H1 (cell line): ENCODE measurements around the gene SMAD7. TPM values are rescaled to one million over a fixed set of nuclear protein-coding genes. Genes with fewer than 3 reads are reported as not detected.

Source experiments
- CTCF ChIA-PET: fragments of 300-600 bp; sonication (Branson Sonifier 250); formaldehyde crosslinking; loops from one replicate; lab custom pipeline; 2021; ENCODE audit not compliant: partially characterized antibody; lab: Charles Lee
- POLR2A ChIA-PET: fragments of 300-600 bp; sonication (Branson Sonifier 250); formaldehyde crosslinking; loops from one replicate; lab custom pipeline; 2021; ENCODE audit warnings: inconsistent platforms; ENCODE audit not compliant: partially characterized antibody; lab: Charles Lee
- DNase-seq, 2 experiments: peaks; one replicate each; pipeline versions ENCODE4 v3.0.0 to v3.0.0-alpha.2; 2010 to 2022; ENCODE audit warnings: low spot score in 2 of 2, low read depth in 1 of 2, mixed read lengths in 1 of 2
- FAIRE-seq: peaks from 2 replicates; lab custom pipeline; 2011; peaks lifted over from hg19 to GRCh38; lab: Jason Lieb, UNC
- H2AFZ ChIP-seq: 2 replicates; pipeline ENCODE4 v1.8.1; 2012; ENCODE audit warnings: low read length, inconsistent platforms
- H2AK5ac ChIP-seq: 2 replicates; pipeline ENCODE4 v1.6.1; 2013; ENCODE audit warnings: low read depth, low read length
- H2BK120ac ChIP-seq: replicated peaks from 2 replicates; pipeline ENCODE3; 2013; ENCODE audit warnings: low read depth, low read length, inconsistent platforms
- H2BK12ac ChIP-seq: 2 replicates; pipeline ENCODE4 v1.6.1; 2013; ENCODE audit warnings: low read depth, low read length
- H2BK15ac ChIP-seq: 2 replicates; pipeline ENCODE4 v1.6.1; 2013; ENCODE audit warnings: low read length
- H2BK20ac ChIP-seq: 2 replicates; pipeline ENCODE4 v1.6.1; 2013; ENCODE audit warnings: low read length
- H2BK5ac ChIP-seq: 2 replicates; pipeline ENCODE4 v1.6.1; 2013; ENCODE audit warnings: low read depth, low read length
- H3K14ac ChIP-seq: 2 replicates; pipeline ENCODE4 v1.6.1; 2013; ENCODE audit warnings: inconsistent platforms; ENCODE audit not compliant: insufficient read length
- H3K18ac ChIP-seq: 2 replicates; pipeline ENCODE4 v1.6.1; 2013; ENCODE audit warnings: low read length; ENCODE audit errors: extremely low read depth
- H3K23ac ChIP-seq: 2 replicates; pipeline ENCODE4 v1.6.1; 2013; ENCODE audit warnings: inconsistent platforms; ENCODE audit not compliant: insufficient read length
- H3K23me2 ChIP-seq: 2 replicates; pipeline ENCODE4 v1.6.1; 2013; ENCODE audit warnings: low read depth, low read length
- H3K27ac ChIP-seq: 2 replicates; pipeline ENCODE4 v1.6.1; 2011; ENCODE audit warnings: low read depth, low read length, inconsistent platforms
- H3K27me3 ChIP-seq, 4 experiments: replicated peaks in 1 of 4; 1 replicate in 1 of 4; 2 replicates in 3 of 4; pipeline versions ENCODE4 v1.6.1 to v1.8.1; 2011 to 2013; ENCODE audit warnings: low read length in 3 of 4, mild to moderate bottlenecking in 3 of 4, inconsistent platforms in 2 of 4, mixed read lengths in 2 of 4, moderate library complexity in 1 of 4; ENCODE audit not compliant: control insufficient read depth in 3 of 4, insufficient read depth in 3 of 4; ENCODE audit errors: extremely low read depth in 1 of 4
- H3K36me3 ChIP-seq, 4 experiments: 2 replicates each; pipeline versions ENCODE4 v1.6.1 to v1.8.1; 2011 to 2013; ENCODE audit warnings: mild to moderate bottlenecking in 4 of 4, low read length in 3 of 4, moderate library complexity in 2 of 4, control low read depth in 1 of 4, inconsistent platforms in 1 of 4; ENCODE audit not compliant: insufficient read depth in 4 of 4, control insufficient read depth in 2 of 4
- H3K4ac ChIP-seq: replicated peaks from 2 replicates; pipeline ENCODE3; 2013; ENCODE audit warnings: low read length, low read depth, mixed read lengths, inconsistent platforms; ENCODE audit not compliant: insufficient read length
- H3K4me1 ChIP-seq, 4 experiments: replicated peaks in 1 of 4; 1 replicate in 1 of 4; 2 replicates in 3 of 4; pipeline versions ENCODE4 v1.6.1 to v1.8.1; 2011 to 2013; ENCODE audit warnings: low read length in 3 of 4, inconsistent platforms in 2 of 4, mixed read lengths in 1 of 4; ENCODE audit not compliant: insufficient read depth in 4 of 4, control insufficient read depth in 3 of 4
- H3K4me2 ChIP-seq, 2 experiments: 2 replicates each; pipeline versions ENCODE4 v1.6.1 to v1.8.1; 2011 to 2013; ENCODE audit warnings: low read depth in 2 of 2, low read length in 2 of 2, control low read depth in 1 of 2, inconsistent platforms in 1 of 2, mild to moderate bottlenecking in 1 of 2; ENCODE audit not compliant: insufficient read depth in 1 of 2
- H3K4me3 ChIP-seq, 4 experiments: fragments of 200-600, 300-600 bp in 1 of 4; sonication (generic), shearing (Covaris generic), sonication (Bioruptor Twin) in 1 of 4; 2 replicates each; pipeline versions ENCODE4 v1.5.1 to v1.8.1; 2011 to 2016; ENCODE audit warnings: low read length in 4 of 4, low read depth in 3 of 4, control low read depth in 2 of 4, inconsistent platforms in 2 of 4, mild to moderate bottlenecking in 2 of 4, mixed read lengths in 1 of 4, moderate library complexity in 1 of 4; ENCODE audit not compliant: insufficient read depth in 2 of 4; ENCODE audit errors: extremely low read depth in 1 of 4
- H3K56ac ChIP-seq: replicated peaks from 2 replicates; pipeline ENCODE3; 2013; ENCODE audit warnings: low read depth, mild to moderate bottlenecking, mixed read lengths, low read length, inconsistent platforms; ENCODE audit not compliant: insufficient read length
- H3K79me1 ChIP-seq: 2 replicates; pipeline ENCODE4 v1.6.1; 2013; ENCODE audit warnings: low read depth, low read length, control low read depth
- H3K79me2 ChIP-seq, 2 experiments: 2 replicates each; pipeline versions ENCODE4 v1.6.1 to v1.8.1; 2012 to 2013; ENCODE audit warnings: low read length in 2 of 2, mild to moderate bottlenecking in 2 of 2, inconsistent platforms in 1 of 2; ENCODE audit not compliant: insufficient read depth in 2 of 2, control insufficient read depth in 1 of 2
- H3K9ac ChIP-seq, 4 experiments: replicated peaks in 1 of 4; 1 replicate in 1 of 4; 2 replicates in 3 of 4; pipeline versions ENCODE4 v1.6.1 to v1.8.1; 2011 to 2013; ENCODE audit warnings: low read depth in 3 of 4, low read length in 3 of 4, control low read depth in 2 of 4, mild to moderate bottlenecking in 2 of 4, moderate library complexity in 2 of 4, inconsistent platforms in 1 of 4; ENCODE audit errors: extremely low read depth in 1 of 4
- H3K9me3 ChIP-seq, 2 experiments: 2 replicates each; pipeline versions ENCODE4 v1.6.1 to v1.8.1; 2012 to 2013; ENCODE audit warnings: mild to moderate bottlenecking in 2 of 2, moderate library complexity in 2 of 2, control low read depth in 1 of 2, inconsistent platforms in 1 of 2, low read depth in 1 of 2, low read length in 1 of 2, mixed read lengths in 1 of 2; ENCODE audit not compliant: insufficient read depth in 2 of 2
- H4K20me1 ChIP-seq, 2 experiments: replicated peaks in 1 of 2; 2 replicates each; pipeline versions ENCODE3 to v1.8.1; 2011 to 2013; ENCODE audit warnings: inconsistent platforms in 2 of 2, low read length in 2 of 2, mild to moderate bottlenecking in 1 of 2; ENCODE audit not compliant: insufficient read depth in 2 of 2, control insufficient read depth in 1 of 2
- H4K5ac ChIP-seq: 2 replicates; pipeline ENCODE4 v1.6.1; 2013; ENCODE audit warnings: low read length, low read depth, mixed read lengths, inconsistent platforms; ENCODE audit not compliant: insufficient read length
- H4K8ac ChIP-seq: 2 replicates; pipeline ENCODE4 v1.8.0; 2013; ENCODE audit warnings: mild to moderate bottlenecking, moderate library complexity, low read length, inconsistent platforms; ENCODE audit not compliant: insufficient read depth; ENCODE audit errors: extremely low read depth
- H4K91ac ChIP-seq: replicated peaks from 2 replicates; pipeline ENCODE3; 2013; ENCODE audit warnings: low read length, mixed read lengths, inconsistent platforms; ENCODE audit not compliant: insufficient read length
- EZH2 ChIP-seq: fragments of 200-600 bp; sonication (generic); IDR thresholded peaks from 2 replicates; pipeline ENCODE4 v1.7.1; 2012; ENCODE audit warnings: low read depth, mild to moderate bottlenecking, moderate library complexity, low read length, inconsistent platforms; ENCODE audit not compliant: severe bottlenecking
- FOSL1 ChIP-seq: IDR thresholded peaks from 2 replicates; pipeline ENCODE4 v1.6.1; 2011; ENCODE audit warnings: mild to moderate bottlenecking, low read depth, low read length, moderate library complexity; ENCODE audit not compliant: insufficient read depth
- JUND ChIP-seq: IDR thresholded peaks from 2 replicates; pipeline ENCODE4 v1.6.1; 2011; ENCODE audit warnings: mild to moderate bottlenecking, improper control_type of control experiment, low read length
- PHF8 ChIP-seq: fragments of 200-600 bp; sonication (generic); conservative IDR thresholded peaks from 2 replicates; pipeline ENCODE4 v1.7.1; 2012; ENCODE audit warnings: low read depth, mild to moderate bottlenecking, inconsistent platforms, low read length, moderate library complexity
- POU5F1 ChIP-seq: IDR thresholded peaks from 2 replicates; pipeline ENCODE4 v1.6.1; 2011; ENCODE audit warnings: low read depth, mild to moderate bottlenecking, low read length, moderate library complexity
- RBBP5 ChIP-seq: IDR thresholded peaks from 2 replicates; pipeline ENCODE4 v1.7.1; 2012; ENCODE audit warnings: low read depth, mild to moderate bottlenecking, inconsistent platforms, low read length, moderate library complexity, borderline replicate concordance
- RFX5 ChIP-seq: IDR thresholded peaks from 2 replicates; pipeline ENCODE4 v1.6.1; 2011; ENCODE audit warnings: low read depth, low read length, improper control_type of control experiment, borderline replicate concordance
- SAP30 ChIP-seq: fragments of 300-600 bp; sonication (generic); IDR thresholded peaks from 2 replicates; pipeline ENCODE4 v1.7.1; 2012; ENCODE audit warnings: low read length, moderate library complexity, mild to moderate bottlenecking, inconsistent platforms; ENCODE audit not compliant: insufficient read depth, insufficient replicate concordance
- SIRT6 ChIP-seq: IDR thresholded peaks from one replicate; pipeline ENCODE4 v1.7.1; 2012; ENCODE audit warnings: low read length, inconsistent platforms
- SIX5 ChIP-seq: IDR thresholded peaks from 2 replicates; pipeline ENCODE4 v1.6.1; 2011; ENCODE audit warnings: mild to moderate bottlenecking, low read depth, low read length
- SUZ12 ChIP-seq: fragments of 200-600 bp; sonication (generic); IDR thresholded peaks from 2 replicates; pipeline ENCODE4 v1.6.1; 2012; ENCODE audit warnings: mild to moderate bottlenecking, inconsistent platforms, low read length, moderate library complexity, mixed read lengths
- YY1 ChIP-seq: IDR thresholded peaks from 2 replicates; pipeline ENCODE4 v1.6.1; 2011; ENCODE audit warnings: low read depth, mild to moderate bottlenecking, low read length
- WGBS, 2 experiments: shearing (Covaris generic) in 1 of 2; methylation state at CpG; one replicate each; pipeline versions ENCODE4 v1.1.6 to v1.1.7; 2013 to 2015; ENCODE audit warnings: low lambda C conversion rate in 2 of 2, mixed read lengths in 2 of 2, inconsistent platforms in 1 of 2, low coverage in 1 of 2, missing lambda C conversion rate in 1 of 2; ENCODE audit not compliant: insufficient replicate concordance in 2 of 2, insufficient coverage in 1 of 2, insufficient read length in 1 of 2; ENCODE audit errors: extremely low coverage in 1 of 2, missing lambda C conversion rate in 1 of 2; 5-methylcytosine and 5-hydroxymethylcytosine counted together
- polyA plus RNA-seq, 7 experiments: library from polyadenylated mRNA; depleted of rRNA in 3 of 7; stranded (reverse) in 5 of 7; unstranded in 2 of 7; fragments of >200 nt in 5 of 7; fragments of 200-250 nt in 2 of 7; gene quantifications; 1 replicate in 5 of 7; 2 replicates in 1 of 7; 4 replicates in 1 of 7; pipeline versions ENCODE4 v1.2.1 to v1.2.3, GENCODE V29; 2011 to 2013; ENCODE audit warnings: missing spikeins in 2 of 7, mixed read lengths in 2 of 7
- total RNA-seq: library from RNA; stranded (reverse); fragmentation: NEBNext Ultra II Directional; extraction: Animal tissue kit (Norgen Biotek cat#: 25700); gene quantifications from 2 replicates; pipeline ENCODE4 v1.2.1, GENCODE V29; 2021

Gene SMAD7
- total and polyA plus RNA-seq, 2 of the 8 experiments (the other 6 are each of a cell fraction or from before 2014, with no cell fraction given), result 6.5 to 15.5 TPM

GRCh38 chr18:48925491-48925780 is 25.3 kb downstream of the SMAD7 start:
- no peaks in the 10 kb centered on the region for H3K23me2 ChIP-seq
- H4K8ac ChIP-seq, result no peak overlapping the region
- POLR2A ChIA-PET, result interaction anchor here (1.2 to 1.9 kb wide), 3 partner anchors 10 to 22 kb away, joined by 4 read pairs; no protein-coding TSS in a partner anchor
- H3K9me3 ChIP-seq, result no peaks in the 10 kb centered on the region
- H3K79me1 ChIP-seq, result peaks cover 22% of the 10 kb centered on the region
- H4K20me1 ChIP-seq, result peaks cover 0 to 6% of the 10 kb centered on the region in 2 experiments
- no peak overlapping the region for H2BK5ac ChIP-seq
- H3K4me1 ChIP-seq, result peaks cover 15 to 44% (median 30%) of the 10 kb centered on the region in 4 experiments
- no peak overlapping the region for H3K14ac ChIP-seq
- no peak overlapping the region for H3K4me2 ChIP-seq
- 82% methylated on average over 2 of the region's 3 CpGs; no CpG with 5 or more reads in 1 of the 2 experiments for WGBS, 2 experiments
- H3K27me3 ChIP-seq, result no peaks in the 10 kb centered on the region; a peak in 1 of 7 replicates
- no peak overlapping the region for H4K5ac ChIP-seq
- no peak overlapping the region for H2BK20ac ChIP-seq
- FAIRE-seq (no peak), DNase-seq (no peak)
- H3K56ac ChIP-seq, result no peak overlapping the region
- no peak overlapping the region for H2BK12ac ChIP-seq
- H3K9ac ChIP-seq, result no peak overlapping the region
- no peak overlapping the region for H3K23ac ChIP-seq
- no peak overlapping the region for H4K91ac ChIP-seq
- no peak overlapping the region for H2BK15ac ChIP-seq
- H3K4ac ChIP-seq, result no peak overlapping the region
- peaks cover 0 to 52% of the 10 kb centered on the region in 2 experiments; a peak in 3 of 4 replicates for H3K79me2 ChIP-seq
- TF ChIP-seq YY1 (no peak), POU5F1 (no peak), SIX5 (no peak), PHF8 (no peak), SUZ12 (no peak), FOSL1 (no peak), JUND (no peak), SIRT6 (no peak), RBBP5 (no peak), RFX5 (no peak), SAP30 (no peak), EZH2 (no peak)
- H2AFZ ChIP-seq, result no peak overlapping the region
- H3K36me3 ChIP-seq, result no peaks in the 10 kb centered on the region; a peak in 1 of 8 replicates
- no peak overlapping the region for H3K27ac ChIP-seq
- CTCF ChIA-PET, result interaction anchor here (0.8 to 1.6 kb wide), 10 partner anchors 12 to 287 kb away, joined by 3 to 4 read pairs (median 3); no protein-coding TSS in a partner anchor
- H2AK5ac ChIP-seq, result no peak overlapping the region
- H3K18ac ChIP-seq, result no peak overlapping the region; the same call in 1 of the 2 replicates
- H3K4me3 ChIP-seq, result no peak overlapping the region
- no peak overlapping the region for H2BK120ac ChIP-seq
